Fibroblast of lung (primary cell): ENCODE results near the gene DPYD.

ENCODE experiments used
- CTCF ChIP-seq, 2 donors: IDR thresholded peaks in 1 of 2; conservative IDR thresholded peaks in 1 of 2; 1 replicate in 1 of 2; 2 replicates in 1 of 2; pipeline ENCODE4 v1.5.1; 2011 to 2012; ENCODE audit warnings: low read length in 2 of 2, control low read depth in 1 of 2, inconsistent platforms in 1 of 2, low read depth in 1 of 2, mild to moderate bottlenecking in 1 of 2
- EZH2 ChIP-seq: IDR thresholded peaks from 2 replicates; pipeline ENCODE4 v1.5.1; 2012; ENCODE audit warnings: low read length, control low read depth, mild to moderate bottlenecking; ENCODE audit errors: missing control alignments

GRCh38 chr1:97761637-97762036 is 159.2 kb downstream of the DPYD start:
- TF ChIP-seq CTCF (conservative IDR thresholded peaks at IDR 0.05 in 1 of 2, IDR thresholded peaks at IDR 0.05 in 1 of 2; ENCODE audit: low read depth in 1 of 2, low read length in 2 of 2) (no peak), EZH2 (no peak)
